Choroid plexus epithelial cell (primary cell): Measurements from ENCODE around the gene FCRLA.

Experiments
- DNase-seq: peaks from one replicate; pipeline ENCODE4 v3.0.0-alpha.2; 2010; ENCODE audit warnings: low read depth
- H3K4me3 ChIP-seq: 2 replicates; pipeline ENCODE4 v1.5.1; 2011; ENCODE audit warnings: low read depth, mild to moderate bottlenecking, control low read depth, low read length, moderate library complexity
- CTCF ChIP-seq: conservative IDR thresholded peaks from 2 replicates; pipeline ENCODE4 v1.5.1; 2011; ENCODE audit warnings: low read depth, mild to moderate bottlenecking, control low read depth, inconsistent platforms, low read length, moderate library complexity

FCRLA gene

GRCh38 chr1:161733526-161733925, 26.5 kb downstream of the FCRLA start:
- DNase-seq = peak; percentile 90
- no peak overlapping the region for H3K4me3 ChIP-seq
- TF ChIP-seq CTCF = no peak

DNA sequence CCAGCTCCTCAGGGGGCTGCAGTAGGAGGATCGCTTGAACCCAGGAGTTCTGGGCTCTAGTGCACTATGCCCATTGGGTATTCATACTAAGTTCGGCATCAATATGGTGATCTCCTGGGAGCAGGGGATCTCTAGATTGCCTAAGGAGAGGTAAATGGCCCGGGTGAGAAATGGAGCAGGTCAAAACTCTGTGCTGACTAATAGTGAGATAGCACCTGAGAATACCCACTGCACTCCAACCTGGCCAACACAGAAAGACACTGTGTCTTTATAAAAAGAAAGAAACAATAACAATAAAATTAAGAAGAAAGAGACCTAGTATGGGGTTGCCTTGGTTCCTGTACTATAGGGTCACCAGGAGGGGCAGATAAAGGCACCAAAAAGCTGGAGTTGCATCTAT, 28.8 kb downstream of the FCRLA start:
- no peak for DNase-seq
- no peak overlapping the region for H3K4me3 ChIP-seq
- TF ChIP-seq CTCF = no peak

DNA sequence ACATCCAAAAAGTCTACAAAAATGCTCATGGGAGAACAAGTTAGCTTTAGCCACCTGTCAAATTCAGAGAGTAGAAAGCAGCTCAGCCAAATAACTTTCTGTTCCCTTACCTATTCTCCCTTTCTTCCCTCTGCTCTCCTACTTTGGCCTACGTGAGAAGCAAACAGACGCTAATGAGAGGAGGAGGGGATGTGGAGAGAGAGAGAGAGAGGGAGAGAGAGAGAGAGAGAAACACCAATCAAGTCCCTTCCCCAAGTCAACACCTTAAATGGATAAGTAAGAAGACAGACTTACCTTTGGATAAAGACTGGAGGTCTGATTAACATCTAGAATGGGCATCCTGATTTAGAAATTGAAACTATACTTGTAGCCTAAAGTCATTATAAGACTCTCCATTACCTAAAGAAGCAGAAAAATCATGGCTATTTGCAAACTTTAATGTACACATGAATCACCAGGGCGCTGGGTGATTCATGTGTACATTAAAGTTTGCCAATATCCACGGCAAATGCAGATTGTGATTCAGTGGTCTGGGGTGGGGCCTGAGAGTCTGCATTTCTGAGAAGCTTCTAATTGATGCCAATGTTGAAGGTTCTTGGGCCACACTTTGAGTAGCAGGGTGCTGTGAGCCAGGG, 29.4 kb downstream of the FCRLA start:
- DNase-seq = no peak
- no peak overlapping the region for H3K4me3 ChIP-seq
- TF ChIP-seq CTCF = no peak

- no peak overlapping the region for H3K4me3 ChIP-seq
- DNase-seq = no peak
- TF ChIP-seq CTCF = no peak
These were observed 30.6 kb downstream of the FCRLA start for GRCh38 chr1:161737625-161738024.

DNA sequence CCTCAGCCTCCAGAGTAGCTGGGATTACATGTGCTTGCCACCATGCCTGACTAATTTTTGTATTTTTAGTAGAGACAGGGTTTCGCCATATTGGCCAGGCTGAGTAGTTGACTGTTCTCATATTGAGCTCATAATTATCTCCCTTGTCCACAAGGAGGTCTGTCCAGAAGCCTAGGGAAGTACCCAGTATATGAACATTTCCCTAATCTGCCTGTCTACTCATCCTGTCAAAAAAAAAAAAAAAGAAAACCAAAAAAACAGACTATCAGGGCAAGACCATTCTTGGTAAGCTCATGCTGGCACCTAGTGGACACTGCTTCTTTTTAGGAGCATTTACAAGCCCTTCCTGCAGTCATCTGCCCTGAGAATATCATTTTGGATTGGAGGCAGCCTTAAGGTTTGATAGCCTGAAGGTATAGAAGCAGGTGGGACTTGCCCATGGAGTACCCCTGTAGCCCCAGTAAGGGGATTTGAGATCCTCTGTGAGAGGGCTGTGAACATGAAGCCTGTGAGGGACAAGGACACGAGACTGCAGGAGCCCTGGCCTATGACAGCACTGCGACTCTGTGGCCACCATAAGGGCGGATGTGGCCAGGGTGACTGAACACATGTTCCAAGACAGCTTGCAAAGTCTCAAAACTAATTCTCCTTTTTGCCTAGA, 31.7 kb downstream of the FCRLA start:
- peak; percentile 91 for DNase-seq
- H3K4me3 ChIP-seq = no peak overlapping the region
- TF ChIP-seq CTCF = peak; percentile 71

GRCh38 chr1:161739865-161740566, 33.0 kb downstream of the FCRLA start:
- TF ChIP-seq CTCF = no peak
- no peak for DNase-seq
- no peak overlapping the region for H3K4me3 ChIP-seq
